ENCODE results near the gene RNF121.

The RNF121 gene

DNA sequence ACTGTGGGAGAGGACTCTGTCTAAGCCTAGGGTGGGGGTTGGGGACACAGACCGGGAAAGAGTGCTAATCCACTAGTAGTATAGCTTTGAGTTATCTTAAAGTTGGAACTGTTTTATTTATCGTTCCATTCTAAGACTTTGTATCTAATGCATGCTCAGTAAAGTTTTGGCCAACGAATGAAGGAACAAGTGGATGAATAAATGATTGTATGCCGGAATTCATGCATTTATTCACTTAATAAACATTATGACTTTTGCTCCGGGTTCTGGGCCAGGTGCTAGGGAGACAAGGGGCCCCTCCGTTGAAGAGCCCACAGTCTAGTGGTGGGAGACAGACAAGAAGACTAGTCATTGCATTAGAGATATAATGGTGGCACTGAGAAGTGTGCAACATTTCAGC, 645 bp downstream of the RNF121 start:
- TF ChIP-seq, protein P1, sequence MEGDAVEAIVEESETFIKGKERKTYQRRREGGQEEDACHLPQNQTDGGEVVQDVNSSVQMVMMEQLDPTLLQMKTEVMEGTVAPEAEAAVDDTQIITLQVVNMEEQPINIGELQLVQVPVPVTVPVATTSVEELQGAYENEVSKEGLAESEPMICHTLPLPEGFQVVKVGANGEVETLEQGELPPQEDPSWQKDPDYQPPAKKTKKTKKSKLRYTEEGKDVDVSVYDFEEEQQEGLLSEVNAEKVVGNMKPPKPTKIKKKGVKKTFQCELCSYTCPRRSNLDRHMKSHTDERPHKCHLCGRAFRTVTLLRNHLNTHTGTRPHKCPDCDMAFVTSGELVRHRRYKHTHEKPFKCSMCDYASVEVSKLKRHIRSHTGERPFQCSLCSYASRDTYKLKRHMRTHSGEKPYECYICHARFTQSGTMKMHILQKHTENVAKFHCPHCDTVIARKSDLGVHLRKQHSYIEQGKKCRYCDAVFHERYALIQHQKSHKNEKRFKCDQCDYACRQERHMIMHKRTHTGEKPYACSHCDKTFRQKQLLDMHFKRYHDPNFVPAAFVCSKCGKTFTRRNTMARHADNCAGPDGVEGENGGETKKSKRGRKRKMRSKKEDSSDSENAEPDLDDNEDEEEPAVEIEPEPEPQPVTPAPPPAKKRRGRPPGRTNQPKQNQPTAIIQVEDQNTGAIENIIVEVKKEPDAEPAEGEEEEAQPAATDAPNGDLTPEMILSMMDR (IDR thresholded peaks at IDR 0.05): no peak

DNA sequence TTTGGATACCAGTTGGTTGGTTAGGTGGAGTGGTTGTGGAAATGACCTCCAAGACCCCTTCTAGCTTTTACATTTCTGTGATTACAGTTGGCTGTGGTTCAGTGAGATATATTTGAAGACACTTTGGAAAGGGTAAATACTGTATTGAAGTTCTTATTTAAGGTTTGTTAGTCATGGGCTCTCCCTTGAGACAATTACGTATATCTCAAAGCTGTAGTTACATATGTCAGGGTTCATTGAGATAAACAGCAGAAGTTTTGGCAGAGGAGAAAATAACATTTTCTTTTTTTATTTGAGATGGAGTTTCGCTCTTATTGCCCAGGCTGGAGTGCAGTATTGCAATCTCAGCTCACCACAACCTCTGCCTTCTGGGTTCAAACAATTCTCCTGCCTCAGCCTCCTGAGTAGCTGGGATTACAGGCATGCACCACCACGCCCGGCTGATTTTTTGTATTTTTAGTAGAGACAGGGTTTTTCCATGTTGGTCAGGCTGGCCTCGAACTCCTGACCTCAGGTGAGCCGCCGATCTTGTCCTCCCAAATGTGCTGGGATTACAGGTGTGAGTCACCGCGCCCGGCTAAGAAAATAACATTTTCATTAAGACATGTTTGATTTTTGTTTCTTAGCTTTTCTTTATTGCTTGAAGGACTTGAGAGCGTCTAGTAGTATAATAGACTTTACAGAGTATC, 1.9 kb downstream of the RNF121 start:
- TF ChIP-seq, protein P1 (IDR thresholded peaks at IDR 0.05): no peak

DNA sequence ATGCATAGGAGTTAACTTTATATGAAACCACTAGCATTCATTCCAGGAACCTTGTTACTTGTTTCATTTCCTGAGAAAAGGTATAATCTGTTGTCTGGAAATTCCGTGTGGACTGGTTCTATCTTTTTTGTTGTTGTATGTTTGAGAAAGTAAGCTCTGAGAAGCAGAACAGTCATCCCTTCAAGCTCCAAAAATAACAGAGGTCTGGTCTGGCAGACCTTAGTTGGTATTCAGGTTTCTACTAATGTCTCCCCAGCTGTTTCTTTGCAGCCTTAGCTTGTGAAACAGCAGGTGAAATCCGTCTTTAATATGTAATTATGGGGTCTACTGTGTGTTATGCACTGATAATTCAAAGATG, 2.4 kb downstream of the RNF121 start:
- TF ChIP-seq, protein P1 (IDR thresholded peaks at IDR 0.05): no peak

DNA sequence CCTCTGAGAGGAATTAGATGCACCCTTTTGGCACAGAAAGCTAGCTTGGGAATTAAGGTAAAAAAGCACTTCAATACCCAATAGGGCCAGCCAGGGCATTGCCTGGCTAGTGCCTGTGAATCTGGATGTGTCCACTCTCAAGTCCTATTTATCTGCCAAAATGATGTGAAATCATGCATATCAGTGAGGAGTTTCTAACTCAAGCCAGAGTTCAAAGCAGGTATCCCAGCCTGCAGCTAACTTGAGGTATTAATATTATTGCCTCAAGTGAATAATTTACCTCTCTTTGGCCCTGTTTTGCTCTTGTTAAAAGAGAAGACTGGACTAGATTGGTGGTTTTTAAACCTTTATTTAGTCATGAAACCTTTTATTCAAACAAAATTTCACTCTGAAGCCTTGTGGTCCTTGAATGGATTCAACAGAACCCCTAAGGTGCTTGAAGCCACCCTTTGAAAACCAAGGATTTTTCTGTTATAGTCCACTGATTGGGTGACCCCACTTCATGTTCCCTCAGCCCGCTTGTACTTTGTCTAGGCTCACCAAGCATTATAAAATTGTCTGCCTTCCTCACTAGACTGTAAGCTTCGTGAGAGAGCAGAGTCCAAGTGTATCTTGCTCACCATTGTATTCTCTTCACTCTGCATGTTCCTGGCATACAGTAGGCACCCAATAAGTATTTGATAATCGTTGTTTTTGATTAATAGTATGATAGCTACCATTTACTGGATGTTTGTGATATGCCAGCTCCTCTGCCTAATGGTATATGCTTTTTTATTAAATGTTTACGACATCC, 4.5 kb downstream of the RNF121 start:
- TF ChIP-seq, protein P1 (IDR thresholded peaks at IDR 0.05): no peak

DNA sequence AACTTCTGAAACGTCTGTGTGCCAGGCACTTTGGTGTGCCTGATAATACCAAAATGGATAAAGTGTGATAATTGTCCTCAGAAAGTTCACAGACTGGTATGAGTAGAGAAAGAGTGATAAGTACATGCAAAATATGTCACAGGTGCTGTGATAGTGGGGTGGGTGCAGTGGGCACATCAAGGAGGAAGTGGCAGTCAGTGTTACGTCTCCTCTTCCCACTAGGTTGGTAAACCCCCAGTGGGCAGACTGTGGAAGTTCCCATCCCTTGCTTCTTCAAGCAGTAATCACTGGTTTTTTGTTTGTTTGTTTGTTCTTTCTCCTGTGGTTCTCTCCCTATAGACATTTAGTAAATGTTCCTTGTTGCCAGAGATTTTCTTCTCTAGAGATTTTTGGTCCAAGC, 5.4 kb downstream of the RNF121 start:
- TF ChIP-seq, protein P1 (IDR thresholded peaks at IDR 0.05): no peak

DNA sequence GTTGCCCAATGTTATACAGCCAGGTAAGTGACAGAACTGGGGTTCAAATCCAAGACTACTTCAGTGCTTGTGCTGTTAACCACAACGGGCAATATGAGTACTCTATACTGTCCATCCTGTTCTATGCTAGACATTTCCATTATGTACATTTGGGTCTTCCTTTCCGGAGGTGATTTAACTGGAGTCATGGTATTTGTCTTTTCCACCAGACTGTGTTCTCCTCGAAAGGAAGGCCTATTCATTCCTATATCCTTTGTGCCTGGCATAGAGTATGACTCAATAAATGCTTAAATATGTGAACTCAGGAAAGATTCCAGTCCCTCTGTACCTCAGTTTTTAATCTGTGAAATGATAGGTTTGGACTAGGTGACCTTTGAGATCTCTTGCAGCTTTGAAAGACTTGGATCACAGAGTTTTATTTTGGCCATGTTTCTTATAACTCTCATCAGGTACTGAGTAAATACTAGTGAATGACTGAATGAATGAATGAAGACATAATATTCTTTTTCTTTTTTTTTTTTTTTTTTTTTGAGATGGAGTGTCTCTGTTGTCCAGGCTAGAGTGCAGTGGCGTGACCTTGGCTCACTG, 6.6 kb downstream of the RNF121 start:
- TF ChIP-seq, protein P1 (IDR thresholded peaks at IDR 0.05): no peak

DNA sequence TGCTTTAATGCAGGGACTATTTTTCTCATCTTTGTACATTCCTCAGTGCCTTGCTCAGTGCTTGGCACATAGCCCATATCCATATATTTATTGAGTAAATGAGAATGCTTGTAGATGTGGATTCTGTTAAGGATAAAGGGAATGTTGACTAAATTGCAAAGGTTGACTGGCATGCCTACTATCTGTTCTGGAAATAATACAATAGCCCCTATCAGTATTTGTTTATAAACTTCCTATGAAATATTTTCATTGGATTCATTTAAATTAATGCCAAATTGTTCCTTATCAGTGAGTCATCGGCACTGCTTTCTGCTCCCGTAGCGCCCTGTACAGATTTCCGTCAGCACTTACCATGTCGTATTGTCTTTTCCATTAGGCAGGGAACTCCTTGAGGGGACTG, 8.0 kb downstream of the RNF121 start:
- TF ChIP-seq, protein P1 (IDR thresholded peaks at IDR 0.05): no peak
